ENCODE measurements around the gene DARS1. TPM values are rescaled to one million over a fixed set of nuclear protein-coding genes. Genes with fewer than 3 reads are reported as not detected.

Gene DARS1
- total RNA-seq, 6 experiments from 2014 or later, result 19.9 to 49.1 (median 34.8) TPM

- 91% methylated on average over 5 of the region's 5 CpGs for WGBS (ENCODE audit: insufficient coverage, low coverage, low lambda C conversion rate, missing lambda C conversion rate)
- intact Hi-C loops (cut with DNase I), result no loop called here
- no peak overlapping the region for H3K4me3 ChIP-seq
Measured at GRCh38 chr2:135954020-135954601, 31.3 kb downstream of the DARS1 start.

GRCh38 chr2:135952891-135953290 lies 32.5 kb downstream of the DARS1 start:
- Histone ChIP-seq H3K4me1 (no peaks in the 10 kb centered on the region), H3K27me3 (no peaks in the 10 kb centered on the region), H3K27ac (no peak overlapping the region), H3K36me3 (no peaks in the 10 kb centered on the region), H3K4me3 (no peak overlapping the region), H3K9me3 (no peaks in the 10 kb centered on the region)
- WGBS (ENCODE audit: insufficient coverage, low coverage, low lambda C conversion rate, missing lambda C conversion rate), result 89% methylated on average over 5 of the region's 5 CpGs
- no peak for DNase-seq
- intact Hi-C loops (cut with DNase I), result no loop called here
- no peak for ATAC-seq
- TF ChIP-seq POLR2A (IDR thresholded peaks at IDR 0.05) (no peak), CTCF (IDR thresholded peaks at IDR 0.05) (no peak)

More at GRCh38 chr2:135954020-135954601, 31.3 kb downstream of the DARS1 start:
- Histone ChIP-seq H3K4me1 (no peaks in the 10 kb centered on the region), H3K27ac (no peak overlapping the region), H3K27me3 (no peaks in the 10 kb centered on the region), H3K36me3 (no peaks in the 10 kb centered on the region), H3K9me3 (no peaks in the 10 kb centered on the region)
- DNase-seq (no peak), ATAC-seq (no peak)
- TF ChIP-seq POLR2A (IDR thresholded peaks at IDR 0.05) (no peak), CTCF (IDR thresholded peaks at IDR 0.05) (no peak)

- H3K27ac ChIP-seq, result no peak overlapping the region
- no peak overlapping the region for H3K4me3 ChIP-seq
- intact Hi-C loops (cut with DNase I), result no loop called here
- 82% methylated on average over 3 of the region's 3 CpGs for WGBS (ENCODE audit: insufficient coverage, low coverage, low lambda C conversion rate, missing lambda C conversion rate)
- no peak for TF ChIP-seq POLR2A (IDR thresholded peaks at IDR 0.05)
- H3K36me3 ChIP-seq, result no peaks in the 10 kb centered on the region
- H3K27me3 ChIP-seq, result no peaks in the 10 kb centered on the region
- H3K9me3 ChIP-seq, result no peaks in the 10 kb centered on the region
- DNase-seq (no peak), ATAC-seq (no peak)
- H3K4me1 ChIP-seq, result no peaks in the 10 kb centered on the region
Measured at GRCh38 chr2:135951041-135951583, 34.3 kb downstream of the DARS1 start.

- Histone ChIP-seq H3K4me3 (no peak overlapping the region), H3K36me3 (no peaks in the 10 kb centered on the region), H3K27ac (peak overlapping the region in 1 of 3 donors; percentile 48), H3K27me3 (no peaks in the 10 kb centered on the region), H3K4me1 (no peaks in the 10 kb centered on the region), H3K9me3 (no peaks in the 10 kb centered on the region)
- 87% methylated on average over 3 of the region's 3 CpGs for WGBS (ENCODE audit: insufficient coverage, low coverage, low lambda C conversion rate, missing lambda C conversion rate)
- intact Hi-C loops (cut with DNase I), result no loop called here
- TF ChIP-seq POLR2A (IDR thresholded peaks at IDR 0.05) (no peak), CTCF (IDR thresholded peaks at IDR 0.05) (no peak)
- DNase-seq (no peak), ATAC-seq (no peak)
Measured at GRCh38 chr2:135949451-135950234, 35.8 kb downstream of the DARS1 start.

Data from right lobe of liver (tissue), 6 donors.